Measurements from ENCODE around the gene RAB6B. TPM values are rescaled to one million over a fixed set of nuclear protein-coding genes. Genes with fewer than 3 reads are reported as not detected.
A peak's percentile ranks its signal among the peaks of the same experiment; 100 is the strongest.

RAB6B gene
- total RNA-seq (10 to 100 TPM in 2 of 7 donors, 1 to 10 TPM in 5; 6.1 to 20.4 (median 9.7) TPM), polyA plus RNA-seq (1 to 10 TPM; 1.3 to 8.3 (median 6.7) TPM)
- long read RNA-seq, donor 1, full-length matches to known transcripts, result 2 of 2 reads
- long read RNA-seq, donor 1, partial matches to known transcripts, result 0 of 2 reads
- long read RNA-seq, donor 1, other reads (novel, unspliced or antisense), result 0 of 2 reads
- long read RNA-seq, donor 2, full-length matches to known transcripts, result 1 of 1 reads
- long read RNA-seq, donor 2, partial matches to known transcripts, result 0 of 1 reads
- long read RNA-seq, donor 2, other reads (novel, unspliced or antisense), result 0 of 1 reads

- DNase-seq, result no peak
- no peaks in the 10 kb centered on the region for H3K9me3 ChIP-seq
- peak within 1 kb of the TSS in 6 of 8 donors; percentile 29 to 61 (median 52) for H3K27ac ChIP-seq
- peaks cover 0 to 54% (median 27%) of the 10 kb centered on the region in 7 donors for H3K27me3 ChIP-seq (replicated peaks in 1 of 7)
- peaks cover 0 to 43% (median 31%) of the 10 kb centered on the region in 6 donors for H3K4me1 ChIP-seq
- intact Hi-C loops (cut with DNase I; ENCODE audit: low total_unique reads), result no loop called here
- H3K4me3 ChIP-seq, result peak within 1 kb of the TSS; percentile 47 to 71 (median 49)
- TF ChIP-seq, protein P1, sequence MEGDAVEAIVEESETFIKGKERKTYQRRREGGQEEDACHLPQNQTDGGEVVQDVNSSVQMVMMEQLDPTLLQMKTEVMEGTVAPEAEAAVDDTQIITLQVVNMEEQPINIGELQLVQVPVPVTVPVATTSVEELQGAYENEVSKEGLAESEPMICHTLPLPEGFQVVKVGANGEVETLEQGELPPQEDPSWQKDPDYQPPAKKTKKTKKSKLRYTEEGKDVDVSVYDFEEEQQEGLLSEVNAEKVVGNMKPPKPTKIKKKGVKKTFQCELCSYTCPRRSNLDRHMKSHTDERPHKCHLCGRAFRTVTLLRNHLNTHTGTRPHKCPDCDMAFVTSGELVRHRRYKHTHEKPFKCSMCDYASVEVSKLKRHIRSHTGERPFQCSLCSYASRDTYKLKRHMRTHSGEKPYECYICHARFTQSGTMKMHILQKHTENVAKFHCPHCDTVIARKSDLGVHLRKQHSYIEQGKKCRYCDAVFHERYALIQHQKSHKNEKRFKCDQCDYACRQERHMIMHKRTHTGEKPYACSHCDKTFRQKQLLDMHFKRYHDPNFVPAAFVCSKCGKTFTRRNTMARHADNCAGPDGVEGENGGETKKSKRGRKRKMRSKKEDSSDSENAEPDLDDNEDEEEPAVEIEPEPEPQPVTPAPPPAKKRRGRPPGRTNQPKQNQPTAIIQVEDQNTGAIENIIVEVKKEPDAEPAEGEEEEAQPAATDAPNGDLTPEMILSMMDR (IDR thresholded peaks at IDR 0.05 in 8 of 11, conservative IDR thresholded peaks at IDR 0.05 in 3 of 11), result no peak
- TF ChIP-seq POLR2A (IDR thresholded peaks at IDR 0.05) (no peak), POLR2AphosphoS5 (IDR thresholded peaks at IDR 0.05) (peak in 2 of 3 donors; percentile 46 to 55)
- no peaks in the 10 kb centered on the region for H3K36me3 ChIP-seq
- 0 to 2% (median 1%) methylated on average over 52 to 80 of the region's 80 CpGs for WGBS, 5 donors
These were observed at the start of gene RAB6B for GRCh38 chr3:133895208-133896001. Gene RAB6B (minus strand): TSS chr3:133895882. CDS start chr3:133895466, 416 bp downstream.

GRCh38 chr3:133944641-133945380 is 49.1 kb upstream of the RAB6B start:
- Histone ChIP-seq H3K36me3 (peaks cover 0 to 41% (median 0%) of the 10 kb centered on the region in 6 donors), H3K27ac (peak overlapping the region in 1 of 8 donors; percentile 13), H3K4me1 (peaks cover 0 to 42% (median 10%) of the 10 kb centered on the region in 6 donors), H3K9me3 (no peaks in the 10 kb centered on the region), H3K27me3 (replicated peaks in 1 of 7) (peaks cover 0 to 8% (median 0%) of the 10 kb centered on the region in 7 donors), H3K4me3 (no peak overlapping the region)
- WGBS, 5 donors, result 39 to 54% (median 51%) methylated on average over 12 to 13 of the region's 13 CpGs
- intact Hi-C loops (cut with DNase I; ENCODE audit: low total_unique reads), result no loop called here
- DNase-seq, result peak; percentile 49
- TF ChIP-seq POLR2A (IDR thresholded peaks at IDR 0.05) (no peak), POLR2AphosphoS5 (IDR thresholded peaks at IDR 0.05) (peak in 2 of 3 donors; percentile 18 to 26)

DNA sequence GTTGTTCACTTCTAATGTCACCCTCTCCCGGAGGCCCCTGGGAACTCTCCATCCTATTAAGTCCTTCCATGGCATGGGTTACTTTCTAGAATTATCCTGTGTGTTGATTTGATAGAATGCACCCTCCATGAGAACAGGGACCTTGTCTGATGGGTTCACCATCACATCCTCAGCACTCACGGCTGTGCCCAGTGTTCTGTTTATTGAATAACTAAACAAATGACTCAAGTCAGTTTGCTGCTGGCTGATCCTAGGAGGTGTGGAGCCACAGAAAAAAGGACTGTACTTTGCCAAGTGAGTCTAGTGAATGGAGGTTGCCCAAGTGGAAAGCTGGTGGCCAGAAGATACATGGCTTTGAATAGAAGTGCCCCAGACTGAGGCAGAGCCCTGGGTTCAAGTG is 48.5 kb upstream of the RAB6B start:
- H3K27me3 ChIP-seq (replicated peaks in 1 of 7), result peaks cover 0 to 8% (median 0%) of the 10 kb centered on the region in 7 donors
- no peak overlapping the region for H3K27ac ChIP-seq
- peaks cover 0 to 41% (median 0%) of the 10 kb centered on the region in 6 donors for H3K36me3 ChIP-seq
- intact Hi-C loops (cut with DNase I; ENCODE audit: low total_unique reads), result no loop called here
- 86 to 99% (median 92%) methylated on average over 2 of the region's 2 CpGs for WGBS, 5 donors
- peaks cover 0 to 36% (median 10%) of the 10 kb centered on the region in 6 donors for H3K4me1 ChIP-seq
- DNase-seq, result peak; percentile 28
- TF ChIP-seq, protein P1 (IDR thresholded peaks at IDR 0.05 in 8 of 11, conservative IDR thresholded peaks at IDR 0.05 in 3 of 11), result no peak
- TF ChIP-seq POLR2AphosphoS5 (IDR thresholded peaks at IDR 0.05) (no peak), POLR2A (IDR thresholded peaks at IDR 0.05) (no peak)
- H3K4me3 ChIP-seq, result no peak overlapping the region
- no peaks in the 10 kb centered on the region for H3K9me3 ChIP-seq

- no peaks in the 10 kb centered on the region for H3K9me3 ChIP-seq
- intact Hi-C loops (cut with DNase I; ENCODE audit: low total_unique reads), result no loop called here
- H3K4me1 ChIP-seq, result peaks cover 0 to 31% (median 9%) of the 10 kb centered on the region in 6 donors
- H3K27me3 ChIP-seq (replicated peaks in 1 of 7), result peaks cover 0 to 8% (median 0%) of the 10 kb centered on the region in 7 donors
- peak; percentile 45 for DNase-seq
- H3K27ac ChIP-seq, result no peak overlapping the region
- peaks cover 0 to 41% (median 0%) of the 10 kb centered on the region in 6 donors for H3K36me3 ChIP-seq
- WGBS, 5 donors, result 52 to 74% (median 64%) methylated on average over 5 of the region's 5 CpGs
- TF ChIP-seq, protein P1 (IDR thresholded peaks at IDR 0.05 in 8 of 11, conservative IDR thresholded peaks at IDR 0.05 in 3 of 11), result no peak
- no peak for TF ChIP-seq POLR2AphosphoS5 (IDR thresholded peaks at IDR 0.05)
- H3K4me3 ChIP-seq, result no peak overlapping the region
These were observed 48.0 kb upstream of the RAB6B start for GRCh38 chr3:133943639-133944141.
